OCI-LY1 (cell line): ENCODE data around the gene PSORS1C1.
A peak's percentile ranks its signal among the peaks of the same experiment; 100 is the strongest.

Source experiments
- CTCF ChIP-seq: fragments of 200-600 bp; sonication (generic), shearing (Covaris generic); IDR thresholded peaks from 2 replicates; pipeline ENCODE4 v1.5.1; 2017; ENCODE audit warnings: mild to moderate bottlenecking, antibody characterized with exemption, low read length, moderate library complexity, mixed read lengths
- EZH2 ChIP-seq: fragments of 200-600 bp; sonication (generic), shearing (Covaris generic); IDR thresholded peaks from 2 replicates; pipeline ENCODE4 v1.8.0; 2017; ENCODE audit warnings: borderline replicate concordance, mixed run types, mild to moderate bottlenecking, antibody characterized with exemption, low read length, moderate library complexity, mixed read lengths

GRCh38 chr6:31079656-31080261 lies 34.8 kb upstream of the PSORS1C1 start:
- TF ChIP-seq CTCF = peak; percentile 82
- no peak for TF ChIP-seq EZH2
